Measurements from ENCODE around the gene COMMD8. TPM values are rescaled to one million over a fixed set of nuclear protein-coding genes. Genes with fewer than 3 reads are reported as not detected.

The COMMD8 gene
- polyA plus RNA-seq = 25.2 TPM
- long read RNA-seq, donor 1, transcript COMMD8-201 (5 exons, 1,469 nt) = major isoform, 11 of 11 reads
- long read RNA-seq, donor 1, partial matches to known transcripts = 0 of 11 reads
- long read RNA-seq, donor 1, other reads (novel, unspliced or antisense) = 0 of 11 reads
- long read RNA-seq, donor 2, transcript COMMD8-201 (5 exons, 1,469 nt) = major isoform, 27 of 28 reads
- long read RNA-seq, donor 2, partial matches to known transcripts = 0 of 28 reads
- long read RNA-seq, donor 2, other reads (novel, unspliced or antisense) = 0 of 28 reads
- long read RNA-seq, donor 3, transcript COMMD8-201 (5 exons, 1,469 nt) = major isoform, 35 of 36 reads
- long read RNA-seq, donor 3, partial matches to known transcripts = 0 of 36 reads
- long read RNA-seq, donor 3, other reads (novel, unspliced or antisense) = 0 of 36 reads
- long read RNA-seq, donor 4 = 0 reads
- long read RNA-seq, donor 5, transcript COMMD8-201 (5 exons, 1,469 nt) = major isoform, 13 of 13 reads
- long read RNA-seq, donor 5, partial matches to known transcripts = 0 of 13 reads
- long read RNA-seq, donor 5, other reads (novel, unspliced or antisense) = 0 of 13 reads
- long read RNA-seq, donor 6, transcript COMMD8-201 (5 exons, 1,469 nt) = major isoform, 24 of 25 reads
- long read RNA-seq, donor 6, partial matches to known transcripts = 0 of 25 reads
- long read RNA-seq, donor 6, other reads (novel, unspliced or antisense) = 0 of 25 reads
- long read RNA-seq, donor 7, transcript COMMD8-201 (5 exons, 1,469 nt) = major isoform, 6 of 6 reads
- long read RNA-seq, donor 7, partial matches to known transcripts = 0 of 6 reads
- long read RNA-seq, donor 7, other reads (novel, unspliced or antisense) = 0 of 6 reads
- long read RNA-seq, donor 8, transcript COMMD8-201 (5 exons, 1,469 nt) = major isoform, 22 of 30 reads
- long read RNA-seq, donor 8, partial matches to known transcripts = 8 of 30 reads
- long read RNA-seq, donor 8, other reads (novel, unspliced or antisense) = 0 of 30 reads
- long read RNA-seq, donor 9, transcript COMMD8-201 (5 exons, 1,469 nt) = major isoform, 19 of 20 reads
- long read RNA-seq, donor 9, partial matches to known transcripts = 0 of 20 reads
- long read RNA-seq, donor 9, other reads (novel, unspliced or antisense) = 0 of 20 reads
- long read RNA-seq, donor 10, transcript COMMD8-201 (5 exons, 1,469 nt) = major isoform, 24 of 25 reads
- long read RNA-seq, donor 10, partial matches to known transcripts = 0 of 25 reads
- long read RNA-seq, donor 10, other reads (novel, unspliced or antisense) = 0 of 25 reads
- long read RNA-seq, donor 11, transcript COMMD8-201 (5 exons, 1,469 nt) = major isoform, 9 of 9 reads
- long read RNA-seq, donor 11, partial matches to known transcripts = 0 of 9 reads
- long read RNA-seq, donor 11, other reads (novel, unspliced or antisense) = 0 of 9 reads

DNA sequence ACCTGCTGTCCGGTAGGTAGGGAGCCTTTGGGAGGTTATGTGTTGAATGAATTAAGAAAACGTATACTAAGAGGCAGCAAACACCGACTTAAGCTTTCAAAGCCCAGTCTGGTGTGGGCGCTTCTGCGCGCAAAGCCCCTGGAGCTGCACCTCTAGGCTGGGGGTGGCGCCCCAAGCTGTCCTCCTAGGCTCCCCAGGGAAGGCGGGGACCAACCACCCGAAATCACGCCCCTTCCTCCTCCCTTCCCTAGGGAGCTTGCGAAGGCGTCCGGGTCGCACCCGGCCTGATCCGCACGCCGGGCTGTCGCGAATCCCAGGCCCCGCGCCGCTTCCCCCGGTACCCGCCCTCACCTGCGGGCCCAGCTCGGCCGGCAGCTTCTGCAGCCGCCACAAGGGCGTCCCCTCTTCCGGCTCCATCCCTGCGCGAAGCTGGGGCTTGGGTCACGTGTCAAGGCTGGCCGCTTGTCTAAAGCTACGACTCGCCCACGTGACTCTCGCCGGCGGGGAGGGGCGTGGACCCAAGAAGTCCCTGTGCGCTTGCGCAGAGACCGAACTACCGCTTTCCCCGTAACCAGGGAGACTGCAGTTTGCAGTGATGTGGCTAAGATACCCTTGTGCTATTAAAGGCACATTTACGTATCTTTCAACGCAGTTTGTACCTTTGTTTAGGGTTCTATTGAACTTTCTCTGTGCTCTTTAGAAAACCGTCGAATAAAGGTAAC lies at the start of gene COMMD8:
TSS of gene COMMD8 (minus strand) at position 468 of the 722 bp plus-strand sequence. CDS start at position 417, 51 bp downstream.
- Histone ChIP-seq H3K4me1 (ENCODE audit: control insufficient read depth, insufficient read depth, low read length) (no peaks in the 10 kb centered on the region), H3K36me3 (ENCODE audit: control insufficient read depth, insufficient read depth, low read length) (no peaks in the 10 kb centered on the region)
- 20% methylated on average over 1 of the region's 51 CpGs for WGBS (ENCODE audit: insufficient coverage, low lambda C conversion rate)

DNA sequence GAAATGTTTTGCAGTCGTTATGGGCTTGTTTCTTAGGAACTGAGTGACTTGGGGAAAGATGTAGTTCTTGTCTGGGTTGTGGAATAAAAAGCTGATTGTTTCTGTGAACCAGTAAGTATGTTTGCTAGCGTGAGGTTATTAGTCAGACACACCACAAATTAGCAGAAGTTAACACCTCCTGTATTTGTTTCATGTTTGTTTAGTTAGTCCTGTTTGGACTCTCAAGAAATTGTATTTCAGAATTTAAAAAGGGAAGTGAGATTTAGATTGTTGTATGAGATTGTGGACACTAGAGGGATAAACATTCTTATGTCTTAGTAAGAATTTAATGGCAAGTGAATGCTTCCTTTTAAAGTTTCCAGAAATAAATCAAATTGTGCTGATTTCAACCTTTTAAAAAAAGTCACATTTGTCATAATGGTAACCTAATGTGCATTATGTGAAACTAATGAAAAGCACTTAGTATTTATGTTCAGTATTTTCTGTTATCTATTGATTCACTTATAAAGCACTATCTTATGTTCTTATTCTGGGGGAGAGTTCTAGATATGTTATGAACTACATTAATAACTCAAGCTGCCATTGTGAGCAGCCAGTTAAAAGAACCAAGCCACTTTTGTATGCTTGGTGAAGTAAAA lies 47.1 kb upstream of the COMMD8 start:
- H3K27ac ChIP-seq (ENCODE audit: low read length) = no peak overlapping the region

More for the DNA sequence above, at the start of gene COMMD8:
- H3K4me3 ChIP-seq (ENCODE audit: low read length) = peak within 1 kb of the TSS; percentile 69
- no peaks in the 10 kb centered on the region for H3K27me3 ChIP-seq (ENCODE audit: control insufficient read depth, insufficient read depth, low read length)
- DNase-seq = peak; percentile 94 to 97
- no peaks in the 10 kb centered on the region for H3K9me3 ChIP-seq (ENCODE audit: control insufficient read depth, low read depth, low read length)
- peak within 1 kb of the TSS; percentile 17 for H3K27ac ChIP-seq (ENCODE audit: low read length)

DNA sequence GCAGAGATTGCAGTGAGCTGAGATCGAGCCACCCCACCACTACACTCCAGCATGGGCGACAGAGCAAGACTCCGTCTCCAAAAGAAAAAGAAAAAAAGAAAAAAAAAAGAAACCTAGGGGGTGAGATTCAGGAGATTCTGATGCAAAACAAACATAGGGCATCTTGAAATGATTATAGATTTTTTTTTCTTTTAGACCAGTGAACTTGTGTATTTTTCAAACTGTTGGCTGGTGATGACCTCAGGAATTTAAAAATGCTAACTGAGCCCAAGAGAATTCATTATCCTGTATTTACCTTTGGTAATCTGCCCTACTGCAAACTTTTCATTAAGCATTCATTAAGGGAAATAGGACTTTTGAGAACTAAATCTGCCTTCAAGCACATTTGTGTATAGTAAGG lies 42.2 kb upstream of the COMMD8 start:
- H3K36me3 ChIP-seq (ENCODE audit: control insufficient read depth, insufficient read depth, low read length) = no peaks in the 10 kb centered on the region
- DNase-seq = no peak
- WGBS (ENCODE audit: insufficient coverage, low lambda C conversion rate) = no CpG with 5 or more reads among the region's 3 CpGs

More for the DNA sequence above, 47.1 kb upstream of the COMMD8 start:
- Histone ChIP-seq H3K4me1 (ENCODE audit: control insufficient read depth, insufficient read depth, low read length) (no peaks in the 10 kb centered on the region), H3K27me3 (ENCODE audit: control insufficient read depth, insufficient read depth, low read length) (no peaks in the 10 kb centered on the region), H3K36me3 (ENCODE audit: control insufficient read depth, insufficient read depth, low read length) (peaks cover 6% of the 10 kb centered on the region), H3K9me3 (ENCODE audit: control insufficient read depth, low read depth, low read length) (no peaks in the 10 kb centered on the region), H3K4me3 (ENCODE audit: low read length) (no peak overlapping the region)
- 83% methylated on average over 1 of the region's 2 CpGs for WGBS (ENCODE audit: insufficient coverage, low lambda C conversion rate)
- peak in 1 of 2 donors; percentile 4 for DNase-seq

DNA sequence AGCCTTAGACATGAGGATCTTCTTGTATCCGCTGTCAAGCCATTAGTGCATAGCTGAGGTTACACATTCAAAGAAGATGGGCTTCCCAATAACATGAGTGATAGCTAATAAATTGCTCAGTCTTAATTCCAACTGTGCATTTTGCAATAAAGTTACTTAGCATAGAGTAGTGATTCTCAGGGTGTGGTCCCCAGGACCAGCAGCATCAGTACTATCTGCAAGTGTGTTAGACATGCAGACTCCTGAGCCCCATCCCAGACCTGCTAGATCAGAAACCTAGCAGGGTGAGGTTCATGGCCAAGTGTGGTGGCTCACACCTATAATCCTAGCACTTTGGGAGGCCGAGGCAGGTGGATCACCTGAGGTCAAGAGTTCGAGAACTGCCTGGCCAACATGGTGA lies 41.6 kb upstream of the COMMD8 start:
- no peak overlapping the region for H3K4me3 ChIP-seq (ENCODE audit: low read length)
- H3K36me3 ChIP-seq (ENCODE audit: control insufficient read depth, insufficient read depth, low read length) = no peaks in the 10 kb centered on the region
- no CpG with 5 or more reads among the region's 3 CpGs for WGBS (ENCODE audit: insufficient coverage, low lambda C conversion rate)
- no peaks in the 10 kb centered on the region for H3K27me3 ChIP-seq (ENCODE audit: control insufficient read depth, insufficient read depth, low read length)
- H3K9me3 ChIP-seq (ENCODE audit: control insufficient read depth, low read depth, low read length) = no peaks in the 10 kb centered on the region
- no peak overlapping the region for H3K27ac ChIP-seq (ENCODE audit: low read length)
- no peak for DNase-seq
- no peaks in the 10 kb centered on the region for H3K4me1 ChIP-seq (ENCODE audit: control insufficient read depth, insufficient read depth, low read length)

More for the DNA sequence above, 42.2 kb upstream of the COMMD8 start:
- Histone ChIP-seq H3K4me1 (ENCODE audit: control insufficient read depth, insufficient read depth, low read length) (no peaks in the 10 kb centered on the region), H3K4me3 (ENCODE audit: low read length) (no peak overlapping the region), H3K27me3 (ENCODE audit: control insufficient read depth, insufficient read depth, low read length) (no peaks in the 10 kb centered on the region), H3K9me3 (ENCODE audit: control insufficient read depth, low read depth, low read length) (no peaks in the 10 kb centered on the region), H3K27ac (ENCODE audit: low read length) (no peak overlapping the region)

DNA sequence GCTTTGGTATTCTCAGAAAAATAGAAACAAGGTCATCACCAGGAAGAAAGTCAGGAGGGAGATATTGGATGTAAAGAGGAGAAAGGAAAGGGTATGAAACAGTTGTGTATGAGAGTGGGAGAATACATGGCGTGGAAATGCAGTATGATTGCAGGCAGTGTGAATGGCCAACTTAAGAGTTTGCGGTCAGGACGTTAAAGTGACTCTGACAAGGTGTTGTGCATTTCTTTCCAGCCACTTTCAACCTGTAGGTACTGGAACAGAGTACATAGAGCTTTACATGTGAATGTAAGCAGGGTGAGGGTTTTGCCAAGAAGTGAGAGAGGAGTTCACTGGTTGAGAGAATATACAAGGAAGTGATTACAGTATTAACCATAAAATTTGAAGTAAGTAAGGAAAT lies 37.3 kb upstream of the COMMD8 start:
- no peak for DNase-seq
- H3K4me1 ChIP-seq (ENCODE audit: control insufficient read depth, insufficient read depth, low read length) = no peaks in the 10 kb centered on the region
- no peak overlapping the region for H3K4me3 ChIP-seq (ENCODE audit: low read length)
- no peaks in the 10 kb centered on the region for H3K9me3 ChIP-seq (ENCODE audit: control insufficient read depth, low read depth, low read length)
- H3K27me3 ChIP-seq (ENCODE audit: control insufficient read depth, insufficient read depth, low read length) = no peaks in the 10 kb centered on the region
- no peak overlapping the region for H3K27ac ChIP-seq (ENCODE audit: low read length)
- no peaks in the 10 kb centered on the region for H3K36me3 ChIP-seq (ENCODE audit: control insufficient read depth, insufficient read depth, low read length)
- 63% methylated on average over 3 of the region's 3 CpGs for WGBS (ENCODE audit: insufficient coverage, low lambda C conversion rate)

DNA sequence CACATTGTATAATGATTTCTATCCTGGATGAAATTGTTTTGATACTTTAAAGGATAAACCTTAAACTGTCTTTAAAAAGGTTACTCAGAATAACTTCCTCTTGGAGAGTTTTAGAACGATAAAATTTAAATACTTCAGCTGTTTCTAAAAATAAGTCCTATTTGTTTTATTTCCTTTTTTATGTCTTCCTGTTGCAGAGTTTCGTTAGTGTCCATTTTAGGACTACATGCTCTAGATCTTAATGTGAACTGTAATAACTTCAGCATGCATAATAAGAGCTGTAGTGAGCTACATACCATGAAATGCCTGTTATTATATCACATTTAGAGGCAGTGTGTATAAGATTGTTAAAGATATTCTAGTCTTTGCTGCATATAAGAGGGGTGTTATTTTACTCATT lies 36.2 kb upstream of the COMMD8 start:
- WGBS (ENCODE audit: insufficient coverage, low lambda C conversion rate) = 84% methylated on average over 2 of the region's 2 CpGs
- no peak overlapping the region for H3K27ac ChIP-seq (ENCODE audit: low read length)
- no peak overlapping the region for H3K4me3 ChIP-seq (ENCODE audit: low read length)
- DNase-seq = no peak
- no peaks in the 10 kb centered on the region for H3K9me3 ChIP-seq (ENCODE audit: control insufficient read depth, low read depth, low read length)
- H3K4me1 ChIP-seq (ENCODE audit: control insufficient read depth, insufficient read depth, low read length) = no peaks in the 10 kb centered on the region
- H3K27me3 ChIP-seq (ENCODE audit: control insufficient read depth, insufficient read depth, low read length) = no peaks in the 10 kb centered on the region
- no peaks in the 10 kb centered on the region for H3K36me3 ChIP-seq (ENCODE audit: control insufficient read depth, insufficient read depth, low read length)

DNA sequence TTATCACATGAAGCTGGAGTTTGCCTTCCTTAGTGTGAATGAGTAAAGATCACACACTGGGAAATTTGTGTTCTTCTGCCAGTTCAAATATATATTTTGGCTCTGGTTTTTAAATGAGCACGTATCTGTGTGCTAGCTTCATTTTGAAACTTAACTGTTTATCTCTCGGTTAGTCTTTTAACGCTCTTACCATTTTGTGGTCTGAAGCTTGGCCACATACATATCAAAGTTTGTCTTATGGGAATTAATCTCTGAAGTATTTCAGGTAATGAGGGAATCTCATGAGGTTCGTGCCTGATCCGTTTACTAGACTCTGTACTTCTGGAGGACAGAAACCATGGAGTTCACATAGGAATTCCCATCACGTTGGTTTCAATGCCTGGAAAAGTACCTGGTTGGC lies 35.4 kb upstream of the COMMD8 start:
- Histone ChIP-seq H3K36me3 (ENCODE audit: control insufficient read depth, insufficient read depth, low read length) (no peaks in the 10 kb centered on the region), H3K27ac (ENCODE audit: low read length) (no peak overlapping the region), H3K27me3 (ENCODE audit: control insufficient read depth, insufficient read depth, low read length) (no peaks in the 10 kb centered on the region), H3K4me3 (ENCODE audit: low read length) (no peak overlapping the region), H3K4me1 (ENCODE audit: control insufficient read depth, insufficient read depth, low read length) (no peaks in the 10 kb centered on the region), H3K9me3 (ENCODE audit: control insufficient read depth, low read depth, low read length) (no peaks in the 10 kb centered on the region)
- DNase-seq = no peak
- 80% methylated on average over 1 of the region's 6 CpGs for WGBS (ENCODE audit: insufficient coverage, low lambda C conversion rate)

DNA sequence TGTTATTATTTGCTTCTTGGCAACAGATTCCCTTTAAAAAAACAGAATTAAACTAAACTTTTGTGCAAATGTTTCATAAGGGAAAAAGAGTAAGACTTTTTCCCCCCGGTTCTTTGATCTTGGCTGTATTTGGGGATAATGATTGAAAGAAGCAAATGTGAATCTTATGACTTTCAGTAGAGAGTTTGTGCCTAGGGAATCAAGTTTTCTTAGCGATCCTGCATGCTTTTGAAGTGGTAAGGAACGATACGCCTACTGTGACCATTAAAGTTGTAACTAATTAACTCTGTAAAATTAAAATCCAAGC lies 30.6 kb upstream of the COMMD8 start:
- DNase-seq = no peak
- WGBS (ENCODE audit: insufficient coverage, low lambda C conversion rate) = no CpG with 5 or more reads among the region's 4 CpGs
- Histone ChIP-seq H3K27me3 (ENCODE audit: control insufficient read depth, insufficient read depth, low read length) (no peaks in the 10 kb centered on the region), H3K4me3 (ENCODE audit: low read length) (no peak overlapping the region), H3K9me3 (ENCODE audit: control insufficient read depth, low read depth, low read length) (no peaks in the 10 kb centered on the region), H3K27ac (ENCODE audit: low read length) (no peak overlapping the region), H3K4me1 (ENCODE audit: control insufficient read depth, insufficient read depth, low read length) (no peaks in the 10 kb centered on the region), H3K36me3 (ENCODE audit: control insufficient read depth, insufficient read depth, low read length) (no peaks in the 10 kb centered on the region)

Measured in large intestine (tissue), 12 donors.